Measurements from ENCODE around the gene VEGFA. TPM values are rescaled to one million over a fixed set of nuclear protein-coding genes. Genes with fewer than 3 reads are reported as not detected.

VEGFA gene
- total RNA-seq, 1 donor from 2014 or later: 31.2 TPM

DNA sequence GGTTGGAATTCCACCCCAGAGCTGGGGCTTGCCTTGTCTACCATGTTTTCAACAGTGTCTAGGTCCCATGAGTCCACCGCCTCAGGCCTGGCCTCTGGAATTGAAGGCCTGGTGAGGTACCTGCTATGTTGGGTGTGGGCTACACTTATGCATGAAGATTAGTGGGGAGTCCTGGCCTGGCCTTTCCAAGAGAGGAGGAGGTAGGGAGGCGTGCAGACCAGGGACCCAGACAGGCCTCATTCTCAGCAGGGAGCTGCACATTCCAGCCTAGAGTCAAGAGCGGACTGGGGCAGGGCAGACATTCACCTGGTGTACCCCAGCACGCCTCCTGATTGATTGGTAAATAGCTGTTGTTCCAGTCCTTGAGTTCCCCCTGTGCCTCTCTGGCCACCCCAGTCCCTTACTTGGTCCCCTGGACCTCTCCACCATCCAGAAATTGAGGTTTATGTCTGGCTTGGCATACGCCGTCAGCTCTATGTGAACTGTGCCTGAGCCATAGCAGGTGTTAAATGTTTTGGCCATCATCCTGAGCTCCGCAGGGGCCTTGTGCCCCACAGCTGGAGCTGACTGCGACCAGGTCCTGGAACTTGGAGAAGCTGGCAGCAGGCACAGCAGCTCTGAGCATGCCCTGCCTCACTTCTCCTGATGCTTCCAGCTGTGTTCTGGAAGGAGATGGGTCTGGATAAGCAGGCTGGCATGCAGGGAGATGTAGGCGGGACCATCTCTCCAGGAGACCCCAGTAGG, 8.2 kb upstream of the VEGFA start:
- TF ChIP-seq, protein P1, sequence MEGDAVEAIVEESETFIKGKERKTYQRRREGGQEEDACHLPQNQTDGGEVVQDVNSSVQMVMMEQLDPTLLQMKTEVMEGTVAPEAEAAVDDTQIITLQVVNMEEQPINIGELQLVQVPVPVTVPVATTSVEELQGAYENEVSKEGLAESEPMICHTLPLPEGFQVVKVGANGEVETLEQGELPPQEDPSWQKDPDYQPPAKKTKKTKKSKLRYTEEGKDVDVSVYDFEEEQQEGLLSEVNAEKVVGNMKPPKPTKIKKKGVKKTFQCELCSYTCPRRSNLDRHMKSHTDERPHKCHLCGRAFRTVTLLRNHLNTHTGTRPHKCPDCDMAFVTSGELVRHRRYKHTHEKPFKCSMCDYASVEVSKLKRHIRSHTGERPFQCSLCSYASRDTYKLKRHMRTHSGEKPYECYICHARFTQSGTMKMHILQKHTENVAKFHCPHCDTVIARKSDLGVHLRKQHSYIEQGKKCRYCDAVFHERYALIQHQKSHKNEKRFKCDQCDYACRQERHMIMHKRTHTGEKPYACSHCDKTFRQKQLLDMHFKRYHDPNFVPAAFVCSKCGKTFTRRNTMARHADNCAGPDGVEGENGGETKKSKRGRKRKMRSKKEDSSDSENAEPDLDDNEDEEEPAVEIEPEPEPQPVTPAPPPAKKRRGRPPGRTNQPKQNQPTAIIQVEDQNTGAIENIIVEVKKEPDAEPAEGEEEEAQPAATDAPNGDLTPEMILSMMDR (conservative IDR thresholded peaks at IDR 0.05): no peak
- H3K27ac Mint-ChIP-seq (ENCODE audit: unreplicated experiment): no peak overlapping the region
- no peak for DNase-seq (ENCODE audit: low read depth, low spot score)
- no peak overlapping the region for H3K4me3 Mint-ChIP-seq
- H3K4me1 Mint-ChIP-seq: no peaks in the 10 kb centered on the region
- no peaks in the 10 kb centered on the region for H3K9me3 Mint-ChIP-seq
- H3K36me3 Mint-ChIP-seq (ENCODE audit: low read depth): no peaks in the 10 kb centered on the region
- peaks cover 3% of the 10 kb centered on the region for H3K27me3 Mint-ChIP-seq (ENCODE audit: low read depth)

GRCh38 chr6:43762410-43762768, 7.6 kb upstream of the VEGFA start:
- TF ChIP-seq, protein P1 (conservative IDR thresholded peaks at IDR 0.05): no peak
- DNase-seq (ENCODE audit: low read depth, low spot score): no peak
- H3K4me3 Mint-ChIP-seq: no peak overlapping the region
- no peaks in the 10 kb centered on the region for H3K9me3 Mint-ChIP-seq
- no peaks in the 10 kb centered on the region for H3K4me1 Mint-ChIP-seq
- no peaks in the 10 kb centered on the region for H3K36me3 Mint-ChIP-seq (ENCODE audit: low read depth)
- peaks cover 3% of the 10 kb centered on the region for H3K27me3 Mint-ChIP-seq (ENCODE audit: low read depth)
- H3K27ac Mint-ChIP-seq (ENCODE audit: unreplicated experiment): no peak overlapping the region

GRCh38 chr6:43762966-43763695, 6.9 kb upstream of the VEGFA start:
- no peaks in the 10 kb centered on the region for H3K36me3 Mint-ChIP-seq (ENCODE audit: low read depth)
- no peaks in the 10 kb centered on the region for H3K4me1 Mint-ChIP-seq
- no peaks in the 10 kb centered on the region for H3K9me3 Mint-ChIP-seq
- peaks cover 3% of the 10 kb centered on the region for H3K27me3 Mint-ChIP-seq (ENCODE audit: low read depth)
- no peak for DNase-seq (ENCODE audit: low read depth, low spot score)
- no peak overlapping the region for H3K4me3 Mint-ChIP-seq
- H3K27ac Mint-ChIP-seq (ENCODE audit: unreplicated experiment): no peak overlapping the region
- TF ChIP-seq, protein P1 (conservative IDR thresholded peaks at IDR 0.05): no peak

GRCh38 chr6:43763812-43764522, 6.0 kb upstream of the VEGFA start:
- H3K27me3 Mint-ChIP-seq (ENCODE audit: low read depth): peaks cover 3% of the 10 kb centered on the region
- H3K4me1 Mint-ChIP-seq: no peaks in the 10 kb centered on the region
- H3K27ac Mint-ChIP-seq (ENCODE audit: unreplicated experiment): no peak overlapping the region
- TF ChIP-seq, protein P1 (conservative IDR thresholded peaks at IDR 0.05): no peak
- H3K9me3 Mint-ChIP-seq: no peaks in the 10 kb centered on the region
- no peak for DNase-seq (ENCODE audit: low read depth, low spot score)
- H3K36me3 Mint-ChIP-seq (ENCODE audit: low read depth): no peaks in the 10 kb centered on the region
- H3K4me3 Mint-ChIP-seq: no peak overlapping the region

- DNase-seq (ENCODE audit: low read depth, low spot score): no peak
- Mint-ChIP-seq H3K27me3 (ENCODE audit: low read depth) (peaks cover 7% of the 10 kb centered on the region), H3K4me3 (no peak overlapping the region), H3K36me3 (ENCODE audit: low read depth) (no peaks in the 10 kb centered on the region), H3K27ac (ENCODE audit: unreplicated experiment) (no peak overlapping the region), H3K4me1 (peaks cover 7% of the 10 kb centered on the region), H3K9me3 (no peaks in the 10 kb centered on the region)
- TF ChIP-seq, protein P1 (conservative IDR thresholded peaks at IDR 0.05): no peak
Observed at GRCh38 chr6:43764772-43765171, 5.2 kb upstream of the VEGFA start.
